ENCODE measurements around the gene IPO11. TPM values are rescaled to one million over a fixed set of nuclear protein-coding genes. Genes with fewer than 3 reads are reported as not detected.

IPO11 gene
- total and polyA plus RNA-seq, 2 of the 13 experiments (the other 11 are each of a cell fraction or from before 2014, with no cell fraction given), result 13.9 to 24.4 TPM

DNA sequence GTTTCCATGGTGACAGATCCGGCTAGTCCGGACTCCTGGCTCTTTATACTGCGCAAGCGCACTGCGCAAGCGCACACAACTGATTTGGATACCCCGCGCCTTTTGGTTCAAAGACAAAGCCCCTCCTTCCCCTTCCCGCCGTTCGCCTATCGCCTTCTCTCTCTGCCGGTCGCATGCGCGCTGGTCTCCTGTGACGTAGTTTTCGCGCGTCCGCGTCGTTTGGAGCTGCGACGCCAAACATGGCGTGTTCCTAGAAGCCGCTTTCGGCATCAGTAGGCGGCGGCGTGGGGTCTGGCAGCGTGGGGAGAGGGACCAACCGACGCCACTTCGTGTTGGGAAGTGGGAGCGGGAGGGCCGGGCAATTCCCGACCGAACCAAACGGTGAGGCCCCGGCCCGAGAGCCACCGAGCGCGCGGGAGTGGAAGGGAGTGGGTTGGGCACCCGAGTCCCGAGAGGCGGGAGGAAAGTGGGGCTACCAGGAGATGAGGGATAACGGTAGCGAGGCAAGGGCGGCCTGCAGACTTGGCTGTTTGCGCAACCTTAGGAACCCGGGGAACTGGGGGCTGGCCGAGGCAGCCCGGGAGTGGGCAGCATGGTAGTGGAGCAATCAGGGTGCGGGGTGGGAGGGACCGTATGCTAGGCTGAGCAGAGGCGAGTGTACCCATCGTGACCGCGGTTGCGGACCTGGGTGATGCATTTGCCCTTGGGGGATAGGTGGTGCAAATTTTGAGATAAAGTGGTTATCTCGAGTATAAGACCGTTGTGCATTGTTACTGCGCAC, at the start of gene IPO11 (continued):
- TF ChIP-seq, protein P1, sequence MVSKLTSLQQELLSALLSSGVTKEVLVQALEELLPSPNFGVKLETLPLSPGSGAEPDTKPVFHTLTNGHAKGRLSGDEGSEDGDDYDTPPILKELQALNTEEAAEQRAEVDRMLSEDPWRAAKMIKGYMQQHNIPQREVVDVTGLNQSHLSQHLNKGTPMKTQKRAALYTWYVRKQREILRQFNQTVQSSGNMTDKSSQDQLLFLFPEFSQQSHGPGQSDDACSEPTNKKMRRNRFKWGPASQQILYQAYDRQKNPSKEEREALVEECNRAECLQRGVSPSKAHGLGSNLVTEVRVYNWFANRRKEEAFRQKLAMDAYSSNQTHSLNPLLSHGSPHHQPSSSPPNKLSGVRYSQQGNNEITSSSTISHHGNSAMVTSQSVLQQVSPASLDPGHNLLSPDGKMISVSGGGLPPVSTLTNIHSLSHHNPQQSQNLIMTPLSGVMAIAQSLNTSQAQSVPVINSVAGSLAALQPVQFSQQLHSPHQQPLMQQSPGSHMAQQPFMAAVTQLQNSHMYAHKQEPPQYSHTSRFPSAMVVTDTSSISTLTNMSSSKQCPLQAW (CRISPR knock-in tag; IDR thresholded peaks at IDR 0.05), result peak; percentile 83
- TF ChIP-seq, protein P2, sequence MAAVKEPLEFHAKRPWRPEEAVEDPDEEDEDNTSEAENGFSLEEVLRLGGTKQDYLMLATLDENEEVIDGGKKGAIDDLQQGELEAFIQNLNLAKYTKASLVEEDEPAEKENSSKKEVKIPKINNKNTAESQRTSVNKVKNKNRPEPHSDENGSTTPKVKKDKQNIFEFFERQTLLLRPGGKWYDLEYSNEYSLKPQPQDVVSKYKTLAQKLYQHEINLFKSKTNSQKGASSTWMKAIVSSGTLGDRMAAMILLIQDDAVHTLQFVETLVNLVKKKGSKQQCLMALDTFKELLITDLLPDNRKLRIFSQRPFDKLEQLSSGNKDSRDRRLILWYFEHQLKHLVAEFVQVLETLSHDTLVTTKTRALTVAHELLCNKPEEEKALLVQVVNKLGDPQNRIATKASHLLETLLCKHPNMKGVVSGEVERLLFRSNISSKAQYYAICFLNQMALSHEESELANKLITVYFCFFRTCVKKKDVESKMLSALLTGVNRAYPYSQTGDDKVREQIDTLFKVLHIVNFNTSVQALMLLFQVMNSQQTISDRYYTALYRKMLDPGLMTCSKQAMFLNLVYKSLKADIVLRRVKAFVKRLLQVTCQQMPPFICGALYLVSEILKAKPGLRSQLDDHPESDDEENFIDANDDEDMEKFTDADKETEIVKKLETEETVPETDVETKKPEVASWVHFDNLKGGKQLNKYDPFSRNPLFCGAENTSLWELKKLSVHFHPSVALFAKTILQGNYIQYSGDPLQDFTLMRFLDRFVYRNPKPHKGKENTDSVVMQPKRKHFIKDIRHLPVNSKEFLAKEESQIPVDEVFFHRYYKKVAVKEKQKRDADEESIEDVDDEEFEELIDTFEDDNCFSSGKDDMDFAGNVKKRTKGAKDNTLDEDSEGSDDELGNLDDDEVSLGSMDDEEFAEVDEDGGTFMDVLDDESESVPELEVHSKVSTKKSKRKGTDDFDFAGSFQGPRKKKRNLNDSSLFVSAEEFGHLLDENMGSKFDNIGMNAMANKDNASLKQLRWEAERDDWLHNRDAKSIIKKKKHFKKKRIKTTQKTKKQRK (IDR thresholded peaks at IDR 0.05; ENCODE audit: low read length), result no peak
- peak; percentile 87; the same call in 1 of the 2 replicates for TF ChIP-seq ZNF839 (CRISPR knock-in tag; IDR thresholded peaks at IDR 0.05; ENCODE audit: borderline replicate concordance)
- no peak for TF ChIP-seq ATM (IDR thresholded peaks at IDR 0.05; ENCODE audit: borderline replicate concordance)
- TF ChIP-seq JARID2 (CRISPR knock-in tag; IDR thresholded peaks at IDR 0.05; ENCODE audit: insufficient replicate concordance), result no peak
- no peak for TF ChIP-seq NBN (conservative IDR thresholded peaks at IDR 0.05)
- TF ChIP-seq TEAD3 (CRISPR knock-in tag; optimal IDR thresholded peaks at IDR 0.05; ENCODE audit: borderline replicate concordance), result peak; percentile 44
- TF ChIP-seq FOXA3 (CRISPR knock-in tag; IDR thresholded peaks at IDR 0.05), result peak; percentile 64
- no peak for TF ChIP-seq NR3C1 (CRISPR knock-in tag; IDR thresholded peaks at IDR 0.05)
- peak; percentile 80 for TF ChIP-seq TBX2 (CRISPR knock-in tag; IDR thresholded peaks at IDR 0.05; ENCODE audit: borderline replicate concordance)
- TF ChIP-seq ZNF775 (CRISPR knock-in tag; IDR thresholded peaks at IDR 0.05; ENCODE audit: borderline replicate concordance), result no peak
- TF ChIP-seq KDM3A (CRISPR knock-in tag; IDR thresholded peaks at IDR 0.05; ENCODE audit: low read depth), result peak; percentile 32; the same call in 1 of the 2 replicates
- TF ChIP-seq ZC3H13 (CRISPR knock-in tag; IDR thresholded peaks at IDR 0.05), result peak; percentile 27; the same call in 1 of the 2 replicates
- no peak for TF ChIP-seq ZNF282 (IDR thresholded peaks at IDR 0.05; ENCODE audit: partially characterized antibody)
- TF ChIP-seq, protein P3, sequence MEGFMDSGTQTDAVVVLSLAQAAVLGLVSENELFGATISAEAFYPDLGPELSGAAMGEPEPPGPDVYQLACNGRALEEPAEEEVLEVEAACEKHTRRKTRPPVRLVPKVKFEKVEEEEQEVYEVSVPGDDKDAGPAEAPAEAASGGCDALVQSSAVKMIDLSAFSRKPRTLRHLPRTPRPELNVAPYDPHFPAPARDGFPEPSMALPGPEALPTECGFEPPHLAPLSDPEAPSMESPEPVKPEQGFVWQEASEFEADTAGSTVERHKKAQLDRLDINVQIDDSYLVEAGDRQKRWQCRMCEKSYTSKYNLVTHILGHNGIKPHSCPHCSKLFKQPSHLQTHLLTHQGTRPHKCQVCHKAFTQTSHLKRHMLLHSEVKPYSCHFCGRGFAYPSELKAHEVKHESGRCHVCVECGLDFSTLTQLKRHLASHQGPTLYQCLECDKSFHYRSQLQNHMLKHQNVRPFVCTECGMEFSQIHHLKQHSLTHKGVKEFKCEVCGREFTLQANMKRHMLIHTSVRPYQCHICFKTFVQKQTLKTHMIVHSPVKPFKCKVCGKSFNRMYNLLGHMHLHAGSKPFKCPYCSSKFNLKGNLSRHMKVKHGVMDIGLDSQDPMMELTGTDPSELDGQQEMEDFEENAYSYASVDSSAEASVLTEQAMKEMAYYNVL (CRISPR knock-in tag; IDR thresholded peaks at IDR 0.05; ENCODE audit: borderline replicate concordance), result no peak
- no peak for TF ChIP-seq AKAP8 (CRISPR knock-in tag; IDR thresholded peaks at IDR 0.05)
- TF ChIP-seq, protein P4, sequence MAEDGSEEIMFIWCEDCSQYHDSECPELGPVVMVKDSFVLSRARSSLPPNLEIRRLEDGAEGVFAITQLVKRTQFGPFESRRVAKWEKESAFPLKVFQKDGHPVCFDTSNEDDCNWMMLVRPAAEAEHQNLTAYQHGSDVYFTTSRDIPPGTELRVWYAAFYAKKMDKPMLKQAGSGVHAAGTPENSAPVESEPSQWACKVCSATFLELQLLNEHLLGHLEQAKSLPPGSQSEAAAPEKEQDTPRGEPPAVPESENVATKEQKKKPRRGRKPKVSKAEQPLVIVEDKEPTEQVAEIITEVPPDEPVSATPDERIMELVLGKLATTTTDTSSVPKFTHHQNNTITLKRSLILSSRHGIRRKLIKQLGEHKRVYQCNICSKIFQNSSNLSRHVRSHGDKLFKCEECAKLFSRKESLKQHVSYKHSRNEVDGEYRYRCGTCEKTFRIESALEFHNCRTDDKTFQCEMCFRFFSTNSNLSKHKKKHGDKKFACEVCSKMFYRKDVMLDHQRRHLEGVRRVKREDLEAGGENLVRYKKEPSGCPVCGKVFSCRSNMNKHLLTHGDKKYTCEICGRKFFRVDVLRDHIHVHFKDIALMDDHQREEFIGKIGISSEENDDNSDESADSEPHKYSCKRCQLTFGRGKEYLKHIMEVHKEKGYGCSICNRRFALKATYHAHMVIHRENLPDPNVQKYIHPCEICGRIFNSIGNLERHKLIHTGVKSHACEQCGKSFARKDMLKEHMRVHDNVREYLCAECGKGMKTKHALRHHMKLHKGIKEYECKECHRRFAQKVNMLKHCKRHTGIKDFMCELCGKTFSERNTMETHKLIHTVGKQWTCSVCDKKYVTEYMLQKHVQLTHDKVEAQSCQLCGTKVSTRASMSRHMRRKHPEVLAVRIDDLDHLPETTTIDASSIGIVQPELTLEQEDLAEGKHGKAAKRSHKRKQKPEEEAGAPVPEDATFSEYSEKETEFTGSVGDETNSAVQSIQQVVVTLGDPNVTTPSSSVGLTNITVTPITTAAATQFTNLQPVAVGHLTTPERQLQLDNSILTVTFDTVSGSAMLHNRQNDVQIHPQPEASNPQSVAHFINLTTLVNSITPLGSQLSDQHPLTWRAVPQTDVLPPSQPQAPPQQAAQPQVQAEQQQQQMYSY (CRISPR knock-in tag; IDR thresholded peaks at IDR 0.05), result 0 out of 2 replicates have a peak, but pooled peaks have one; percentile 5
- peak; percentile 31 for TF ChIP-seq IKZF4 (CRISPR knock-in tag; IDR thresholded peaks at IDR 0.05; ENCODE audit: borderline replicate concordance, low read depth, not compliant biosample characterization)
- peak; percentile 65; the same call in 1 of the 2 replicates for TF ChIP-seq CBFB (CRISPR knock-in tag; IDR thresholded peaks at IDR 0.05)

Measured in HepG2 (cell line).